HAP-1 (cell line): ENCODE data around the gene CYP1A2.
A peak's percentile ranks its signal among the peaks of the same experiment; 100 is the strongest.

Experiments
- DNase-seq, 2 experiments: peaks; one replicate each; pipeline ENCODE4 v3.0.0-alpha.2; 2016 to 2020; ENCODE audit warnings: low spot score in 2 of 2
- H3K27me3 ChIP-seq: fragments of 250-450 bp; sonication (Bioruptor Pico); 2 replicates; pipeline ENCODE4 v1.5.1; 2020; ENCODE audit warnings: low read depth, mild to moderate bottlenecking, moderate library complexity
- H3K36me3 ChIP-seq: fragments of 250-450 bp; sonication (Bioruptor Pico); replicated peaks from 2 replicates; pipeline ENCODE4 v1.5.1; 2020; ENCODE audit warnings: mild to moderate bottlenecking
- H3K4me1 ChIP-seq: fragments of 250-450 bp; sonication (Bioruptor Pico); 2 replicates; pipeline ENCODE4 v1.5.1; 2020; ENCODE audit warnings: mild to moderate bottlenecking
- H3K4me3 ChIP-seq: fragments of 250-450 bp; sonication (Bioruptor Pico); 2 replicates; pipeline ENCODE4 v1.5.1; 2020; ENCODE audit warnings: mild to moderate bottlenecking, moderate library complexity
- H3K9me3 ChIP-seq: fragments of 250-450 bp; sonication (Bioruptor Pico); 2 replicates; pipeline ENCODE4 v1.5.1; 2020; ENCODE audit warnings: mild to moderate bottlenecking, moderate library complexity
- in situ Hi-C: fragments of 300-500 bp; cut with MboI; formaldehyde crosslinking; loops from 3 replicates; pipeline ENCODE4 v1.14.3; 2020; ENCODE audit warnings: low sequenced_read_pairs, inconsistent platforms, mixed read lengths

The CYP1A2 gene

GRCh38 chr15:74748322-74748946 lies at the start of gene CYP1A2:
CYP1A2 (plus strand) TSS chr15:74748845; CDS start chr15:74749739, 894 bp downstream.
- no peak for DNase-seq
- Histone ChIP-seq H3K27me3 (no peaks in the 10 kb centered on the region), H3K4me3 (no peak within 1 kb of the TSS), H3K4me1 (no peaks in the 10 kb centered on the region), H3K9me3 (no peaks in the 10 kb centered on the region), H3K36me3 (no peaks in the 10 kb centered on the region)
- in situ Hi-C loops: no loop called here

- DNase-seq: no peak
- Histone ChIP-seq H3K4me3 (no peak overlapping the region), H3K9me3 (no peaks in the 10 kb centered on the region), H3K27me3 (peaks cover 29% of the 10 kb centered on the region), H3K4me1 (no peaks in the 10 kb centered on the region), H3K36me3 (no peaks in the 10 kb centered on the region)
- in situ Hi-C loops: no loop called here
These were observed 39.6 kb upstream of the CYP1A2 start for GRCh38 chr15:74709011-74709410.

GRCh38 chr15:74709892-74710291 lies 38.8 kb upstream of the CYP1A2 start:
- no peak overlapping the region for H3K4me3 ChIP-seq
- H3K9me3 ChIP-seq: no peaks in the 10 kb centered on the region
- H3K27me3 ChIP-seq: peaks cover 29% of the 10 kb centered on the region
- no peaks in the 10 kb centered on the region for H3K4me1 ChIP-seq
- H3K36me3 ChIP-seq: no peaks in the 10 kb centered on the region
- DNase-seq: no peak
- in situ Hi-C loops: no loop called here

- no peaks in the 10 kb centered on the region for H3K36me3 ChIP-seq
- DNase-seq: no peak
- in situ Hi-C loops: no loop called here
- H3K9me3 ChIP-seq: no peaks in the 10 kb centered on the region
- H3K4me3 ChIP-seq: no peak overlapping the region
- H3K27me3 ChIP-seq: peaks cover 26% of the 10 kb centered on the region
- no peaks in the 10 kb centered on the region for H3K4me1 ChIP-seq
These were observed 38.1 kb upstream of the CYP1A2 start for GRCh38 chr15:74710319-74711094.

- H3K9me3 ChIP-seq: peaks cover 2% of the 10 kb centered on the region; the same call in 1 of the 2 replicates
- DNase-seq: no peak
These were observed 36.3 kb upstream of the CYP1A2 start for GRCh38 chr15:74712311-74712710.

GRCh38 chr15:74716651-74717050 lies 32.0 kb upstream of the CYP1A2 start:
- Histone ChIP-seq H3K4me1 (no peaks in the 10 kb centered on the region), H3K36me3 (no peaks in the 10 kb centered on the region), H3K9me3 (peaks cover 2% of the 10 kb centered on the region; the same call in 1 of the 2 replicates), H3K4me3 (no peak overlapping the region), H3K27me3 (peaks cover 3% of the 10 kb centered on the region; the same call in 1 of the 2 replicates)
- in situ Hi-C loops: no loop called here
- no peak for DNase-seq

More at GRCh38 chr15:74712311-74712710, 36.3 kb upstream of the CYP1A2 start:
- Histone ChIP-seq H3K27me3 (peaks cover 15% of the 10 kb centered on the region), H3K4me3 (no peak overlapping the region), H3K36me3 (no peaks in the 10 kb centered on the region), H3K4me1 (no peaks in the 10 kb centered on the region)
- in situ Hi-C loops: no loop called here

GRCh38 chr15:74722591-74722990 lies 26.1 kb upstream of the CYP1A2 start:
- DNase-seq: peak in 1 of 2 experiments; percentile 8
- H3K4me3 ChIP-seq: no peak overlapping the region
- in situ Hi-C loops: no loop called here

GRCh38 chr15:74723187-74723586 lies 25.5 kb upstream of the CYP1A2 start:
- Histone ChIP-seq H3K4me3 (no peak overlapping the region), H3K4me1 (no peaks in the 10 kb centered on the region; the same call in 1 of the 2 replicates), H3K36me3 (no peaks in the 10 kb centered on the region), H3K9me3 (no peaks in the 10 kb centered on the region), H3K27me3 (no peaks in the 10 kb centered on the region)
- in situ Hi-C loops: no loop called here
- no peak for DNase-seq

More at GRCh38 chr15:74722591-74722990, 26.1 kb upstream of the CYP1A2 start:
- Histone ChIP-seq H3K36me3 (no peaks in the 10 kb centered on the region), H3K9me3 (no peaks in the 10 kb centered on the region), H3K4me1 (no peaks in the 10 kb centered on the region; the same call in 1 of the 2 replicates), H3K27me3 (no peaks in the 10 kb centered on the region)

GRCh38 chr15:74723754-74724334 lies 24.8 kb upstream of the CYP1A2 start:
- Histone ChIP-seq H3K4me3 (no peak overlapping the region), H3K9me3 (no peaks in the 10 kb centered on the region), H3K4me1 (no peaks in the 10 kb centered on the region; the same call in 1 of the 2 replicates), H3K36me3 (no peaks in the 10 kb centered on the region), H3K27me3 (no peaks in the 10 kb centered on the region)
- peak; percentile 65 to 89 for DNase-seq
- in situ Hi-C loops: no loop called here

- no peaks in the 10 kb centered on the region; the same call in 1 of the 2 replicates for H3K4me1 ChIP-seq
- no peaks in the 10 kb centered on the region for H3K27me3 ChIP-seq
- peak in 1 of 2 experiments; percentile 13 for DNase-seq
- no peaks in the 10 kb centered on the region for H3K36me3 ChIP-seq
- H3K4me3 ChIP-seq: no peak overlapping the region
- no peaks in the 10 kb centered on the region for H3K9me3 ChIP-seq
- in situ Hi-C loops: no loop called here
These were observed 23.9 kb upstream of the CYP1A2 start for GRCh38 chr15:74724570-74725224.

- Histone ChIP-seq H3K4me1 (no peaks in the 10 kb centered on the region; the same call in 1 of the 2 replicates), H3K9me3 (no peaks in the 10 kb centered on the region), H3K27me3 (0 out of 2 replicates have a peak, but pooled peaks cover 2% of the 10 kb centered on the region), H3K4me3 (peak within 1 kb of the TSS; percentile 41), H3K36me3 (no peaks in the 10 kb centered on the region)
- in situ Hi-C loops: no loop called here
- peak; percentile 56 to 85 for DNase-seq
These were observed 23.3 kb upstream of the CYP1A2 start, which contains the start of gene CYP1A1 for GRCh38 chr15:74725225-74725774. CYP1A1 (minus strand) TSS chr15:74725528; CDS start chr15:74723097, 2,431 bp downstream.

- peak overlapping the region; percentile 41 for H3K4me3 ChIP-seq
These were observed 22.5 kb upstream of the CYP1A2 start for GRCh38 chr15:74725845-74726773.

More at GRCh38 chr15:74725845-74726773, 22.5 kb upstream of the CYP1A2 start:
- in situ Hi-C loops: no loop called here
- no peaks in the 10 kb centered on the region; the same call in 1 of the 2 replicates for H3K4me1 ChIP-seq
- no peaks in the 10 kb centered on the region for H3K36me3 ChIP-seq
- DNase-seq: peak; percentile 43 to 82
- H3K9me3 ChIP-seq: no peaks in the 10 kb centered on the region
- H3K27me3 ChIP-seq: 0 out of 2 replicates have a peak, but pooled peaks cover 2% of the 10 kb centered on the region
